Prostate gland (tissue), 2 donors: ENCODE results near the gene KASH5. TPM values are rescaled to one million over a fixed set of nuclear protein-coding genes. Genes with fewer than 3 reads are reported as not detected.
A peak's percentile ranks its signal among the peaks of the same experiment; 100 is the strongest.

Experiments used
- DNase-seq: peaks from one replicate; pipeline ENCODE4 v3.0.0-alpha.2; 2019; ENCODE audit warnings: low spot score
- H3K27ac ChIP-seq, 2 donors: fragments of 200-600 bp; sonication (generic); 2 replicates each; pipeline ENCODE4 v1.5.1; 2017 to 2019
- H3K27me3 ChIP-seq: fragments of 200-600 bp; sonication (generic); replicated peaks from 2 replicates; pipeline ENCODE4 v1.5.1; 2019; ENCODE audit not compliant: insufficient read depth
- H3K36me3 ChIP-seq, 2 donors: fragments of 200-600 bp; sonication (generic); 1 replicate in 1 of 2; 2 replicates in 1 of 2; pipeline versions ENCODE4 v1.5.1 to v1.8.1; 2017 to 2019
- H3K4me1 ChIP-seq: fragments of 200-600 bp; sonication (generic); replicated peaks from 2 replicates; pipeline ENCODE4 v1.5.1; 2019
- H3K4me3 ChIP-seq, 2 donors: fragments of 200-600 bp; sonication (generic); 2 replicates each; pipeline ENCODE4 v1.5.1; 2017 to 2019
- H3K9me3 ChIP-seq: fragments of 200-600 bp; sonication (generic); 2 replicates; pipeline ENCODE4 v1.5.1; 2017
- CTCF ChIP-seq, 4 experiments: fragments of 200-600 bp in 2 of 4; fragments of 450-650 bp in 2 of 4; sonication (generic) in 2 of 4; IDR thresholded peaks; 1 replicate in 3 of 4; 2 replicates in 1 of 4; pipeline ENCODE4 v1.5.1; 2016 to 2019; ENCODE audit warnings: antibody characterized with exemption in 4 of 4, mild to moderate bottlenecking in 2 of 4, moderate library complexity in 2 of 4
- POLR2A ChIP-seq: fragments of 450-650 bp; IDR thresholded peaks from one replicate; pipeline ENCODE4 v1.6.1; 2016; ENCODE audit warnings: antibody characterized with exemption, mild to moderate bottlenecking
- POLR2AphosphoS5 ChIP-seq: sonication (generic); formaldehyde crosslinking; IDR thresholded peaks from one replicate; pipeline ENCODE4 v1.6.1; 2017; ENCODE audit warnings: antibody characterized with exemption
- WGBS: methylation state at CpG from one replicate; pipeline ENCODE4 v1.1.5; 2018; 5-methylcytosine and 5-hydroxymethylcytosine counted together
- intact Hi-C: fragments of 100-400 bp; cut with DNase I; formaldehyde crosslinking; loops from one replicate; pipeline ENCODE4 v1.14.2; 2022
- total RNA-seq, 2 donors: library from RNA; depleted of rRNA; stranded (reverse); fragments of >200 nt; gene quantifications; one replicate each; pipeline ENCODE4 v1.1.0, GENCODE V29; 2016

The KASH5 gene
- total RNA-seq, 2 donors from 2014 or later, result 13.1 TPM; not detected in 1

- no peak overlapping the region for H3K4me3 ChIP-seq
- H3K27ac ChIP-seq, result peak overlapping the region; percentile 72 to 81
- 93% methylated on average over 11 of the region's 11 CpGs for WGBS
- H3K9me3 ChIP-seq, result no peaks in the 10 kb centered on the region
- H3K27me3 ChIP-seq, result no peaks in the 10 kb centered on the region
- DNase-seq, result no peak
- H3K36me3 ChIP-seq, result no peaks in the 10 kb centered on the region
- TF ChIP-seq CTCF (IDR thresholded peaks at IDR 0.05) (no peak), POLR2AphosphoS5 (no peak), POLR2A (no peak)
- H3K4me1 ChIP-seq, result no peaks in the 10 kb centered on the region
- intact Hi-C loops, result no loop called here
Measured at GRCh38 chr19:49340865-49341718, 47.0 kb upstream of the KASH5 start.

- Histone ChIP-seq H3K27ac (no peak overlapping the region), H3K4me3 (no peak overlapping the region), H3K9me3 (no peaks in the 10 kb centered on the region), H3K27me3 (no peaks in the 10 kb centered on the region), H3K4me1 (no peaks in the 10 kb centered on the region), H3K36me3 (no peaks in the 10 kb centered on the region)
- TF ChIP-seq POLR2A, result no peak
- no peak for TF ChIP-seq POLR2AphosphoS5
- TF ChIP-seq CTCF (IDR thresholded peaks at IDR 0.05), result no peak
- 94% methylated on average over 11 of the region's 11 CpGs for WGBS
- no peak for DNase-seq
- intact Hi-C loops, result no loop called here
Measured at GRCh38 chr19:49342291-49342721, 45.7 kb upstream of the KASH5 start.

GRCh38 chr19:49343123-49343522 is 44.9 kb upstream of the KASH5 start:
- Histone ChIP-seq H3K36me3 (no peaks in the 10 kb centered on the region), H3K9me3 (no peaks in the 10 kb centered on the region), H3K27me3 (no peaks in the 10 kb centered on the region), H3K4me3 (no peak overlapping the region), H3K4me1 (no peaks in the 10 kb centered on the region), H3K27ac (no peak overlapping the region)
- intact Hi-C loops, result no loop called here
- TF ChIP-seq POLR2A, result no peak
- TF ChIP-seq POLR2AphosphoS5, result no peak
- TF ChIP-seq CTCF (IDR thresholded peaks at IDR 0.05), result no peak
- WGBS, result over 99% methylated on average over 7 of the region's 7 CpGs
- no peak for DNase-seq

GRCh38 chr19:49344505-49345423 is 43.3 kb upstream of the KASH5 start:
- TF ChIP-seq POLR2AphosphoS5 (no peak), CTCF (IDR thresholded peaks at IDR 0.05) (no peak), POLR2A (no peak)
- Histone ChIP-seq H3K4me1 (no peaks in the 10 kb centered on the region), H3K27ac (no peak overlapping the region), H3K9me3 (no peaks in the 10 kb centered on the region), H3K36me3 (peaks cover 0 to 5% of the 10 kb centered on the region in 2 donors), H3K27me3 (no peaks in the 10 kb centered on the region), H3K4me3 (no peak overlapping the region)
- DNase-seq, result no peak
- intact Hi-C loops, result no loop called here
- 88% methylated on average over 11 of the region's 11 CpGs for WGBS
